Measurements from ENCODE around the gene GLP2R. TPM values are rescaled to one million over a fixed set of nuclear protein-coding genes. Genes with fewer than 3 reads are reported as not detected.

GLP2R gene
- total RNA-seq, 1 experiment from 2014 or later = not detected

- TF ChIP-seq ERG (CRISPR knock-in tag; IDR thresholded peaks at IDR 0.05) (no peak), ZNF219 (CRISPR knock-in tag; IDR thresholded peaks at IDR 0.05; ENCODE audit: borderline replicate concordance) (no peak), CBFB (CRISPR knock-in tag; IDR thresholded peaks at IDR 0.05; ENCODE audit: low read depth) (no peak), CREB1 (CRISPR knock-in tag; IDR thresholded peaks at IDR 0.05) (no peak), MAX (CRISPR knock-in tag; IDR thresholded peaks at IDR 0.05) (no peak), AFF4 (CRISPR knock-in tag; IDR thresholded peaks at IDR 0.05; ENCODE audit: borderline replicate concordance) (no peak)
- TF ChIP-seq, protein P1, sequence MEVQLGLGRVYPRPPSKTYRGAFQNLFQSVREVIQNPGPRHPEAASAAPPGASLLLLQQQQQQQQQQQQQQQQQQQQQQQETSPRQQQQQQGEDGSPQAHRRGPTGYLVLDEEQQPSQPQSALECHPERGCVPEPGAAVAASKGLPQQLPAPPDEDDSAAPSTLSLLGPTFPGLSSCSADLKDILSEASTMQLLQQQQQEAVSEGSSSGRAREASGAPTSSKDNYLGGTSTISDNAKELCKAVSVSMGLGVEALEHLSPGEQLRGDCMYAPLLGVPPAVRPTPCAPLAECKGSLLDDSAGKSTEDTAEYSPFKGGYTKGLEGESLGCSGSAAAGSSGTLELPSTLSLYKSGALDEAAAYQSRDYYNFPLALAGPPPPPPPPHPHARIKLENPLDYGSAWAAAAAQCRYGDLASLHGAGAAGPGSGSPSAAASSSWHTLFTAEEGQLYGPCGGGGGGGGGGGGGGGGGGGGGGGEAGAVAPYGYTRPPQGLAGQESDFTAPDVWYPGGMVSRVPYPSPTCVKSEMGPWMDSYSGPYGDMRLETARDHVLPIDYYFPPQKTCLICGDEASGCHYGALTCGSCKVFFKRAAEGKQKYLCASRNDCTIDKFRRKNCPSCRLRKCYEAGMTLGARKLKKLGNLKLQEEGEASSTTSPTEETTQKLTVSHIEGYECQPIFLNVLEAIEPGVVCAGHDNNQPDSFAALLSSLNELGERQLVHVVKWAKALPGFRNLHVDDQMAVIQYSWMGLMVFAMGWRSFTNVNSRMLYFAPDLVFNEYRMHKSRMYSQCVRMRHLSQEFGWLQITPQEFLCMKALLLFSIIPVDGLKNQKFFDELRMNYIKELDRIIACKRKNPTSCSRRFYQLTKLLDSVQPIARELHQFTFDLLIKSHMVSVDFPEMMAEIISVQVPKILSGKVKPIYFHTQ (CRISPR knock-in tag; IDR thresholded peaks at IDR 0.05) = no peak
- TF ChIP-seq, protein P2, sequence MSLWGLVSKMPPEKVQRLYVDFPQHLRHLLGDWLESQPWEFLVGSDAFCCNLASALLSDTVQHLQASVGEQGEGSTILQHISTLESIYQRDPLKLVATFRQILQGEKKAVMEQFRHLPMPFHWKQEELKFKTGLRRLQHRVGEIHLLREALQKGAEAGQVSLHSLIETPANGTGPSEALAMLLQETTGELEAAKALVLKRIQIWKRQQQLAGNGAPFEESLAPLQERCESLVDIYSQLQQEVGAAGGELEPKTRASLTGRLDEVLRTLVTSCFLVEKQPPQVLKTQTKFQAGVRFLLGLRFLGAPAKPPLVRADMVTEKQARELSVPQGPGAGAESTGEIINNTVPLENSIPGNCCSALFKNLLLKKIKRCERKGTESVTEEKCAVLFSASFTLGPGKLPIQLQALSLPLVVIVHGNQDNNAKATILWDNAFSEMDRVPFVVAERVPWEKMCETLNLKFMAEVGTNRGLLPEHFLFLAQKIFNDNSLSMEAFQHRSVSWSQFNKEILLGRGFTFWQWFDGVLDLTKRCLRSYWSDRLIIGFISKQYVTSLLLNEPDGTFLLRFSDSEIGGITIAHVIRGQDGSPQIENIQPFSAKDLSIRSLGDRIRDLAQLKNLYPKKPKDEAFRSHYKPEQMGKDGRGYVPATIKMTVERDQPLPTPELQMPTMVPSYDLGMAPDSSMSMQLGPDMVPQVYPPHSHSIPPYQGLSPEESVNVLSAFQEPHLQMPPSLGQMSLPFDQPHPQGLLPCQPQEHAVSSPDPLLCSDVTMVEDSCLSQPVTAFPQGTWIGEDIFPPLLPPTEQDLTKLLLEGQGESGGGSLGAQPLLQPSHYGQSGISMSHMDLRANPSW (CRISPR knock-in tag; conservative IDR thresholded peaks at IDR 0.05; ENCODE audit: low read depth) = no peak
Observed at GRCh38 chr17:9895923-9896322, 70.2 kb downstream of the GLP2R start (continued).

DNA sequence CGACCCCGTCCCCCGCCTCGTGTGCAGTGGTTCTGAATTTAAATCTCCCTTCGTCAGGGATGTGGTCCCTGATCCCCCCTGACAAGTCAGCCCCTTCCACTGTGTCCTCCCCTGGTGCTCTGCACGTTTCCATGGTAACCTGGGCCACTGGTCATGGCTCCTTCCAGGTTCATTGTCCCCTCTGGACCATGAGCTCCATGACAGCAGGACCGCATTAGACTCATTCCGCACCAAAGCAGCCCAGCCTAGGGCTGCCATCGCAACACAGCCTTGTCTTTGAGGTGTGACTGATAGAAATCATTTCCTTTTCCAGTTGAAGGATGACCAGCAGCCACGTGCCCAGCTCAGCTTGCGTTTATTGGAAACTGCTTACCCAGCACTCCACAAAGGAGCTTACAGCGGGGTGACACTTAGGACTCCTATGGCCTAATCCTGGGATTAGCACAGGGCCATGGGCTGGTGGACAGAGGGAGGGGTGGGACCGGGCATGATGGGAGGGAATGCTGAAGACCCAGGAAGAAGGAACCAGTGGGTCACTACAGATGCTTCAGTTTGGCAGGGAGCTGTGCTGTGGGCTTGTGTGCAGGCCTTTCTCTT is 71.7 kb downstream of the GLP2R start:
- POLR2A ChIA-PET = no interaction called here
- CTCF ChIA-PET = interaction anchor here (0.8 to 5.7 kb wide), 3 partner anchors 8 to 31 kb away, joined by 3 to 39 read pairs (median 5); partner anchors contain the start of gene RCVRN
- Mint-ChIP-seq H3K4me3 (no peak overlapping the region), H3K36me3 (no peaks in the 10 kb centered on the region), H3K4me1 (peaks cover 4% of the 10 kb centered on the region; the same call in 1 of the 2 replicates), H3K27ac (no peak overlapping the region), H3K27me3 (ENCODE audit: low read depth) (peaks cover 3% of the 10 kb centered on the region; the same call in 1 of the 2 replicates), H3K9me3 (peaks cover 17% of the 10 kb centered on the region)
- ATAC-seq (no peak), DNase-seq (ENCODE audit: low spot score) (no peak)
- TF ChIP-seq TCF7 (CRISPR knock-in tag; IDR thresholded peaks at IDR 0.05; ENCODE audit: low read depth) = no peak
- TF ChIP-seq NR1H2 (CRISPR knock-in tag; IDR thresholded peaks at IDR 0.05) = no peak
- no peak for TF ChIP-seq FOXJ3 (CRISPR knock-in tag; IDR thresholded peaks at IDR 0.05; ENCODE audit: borderline replicate concordance)
- no peak for TF ChIP-seq ZNF121 (CRISPR knock-in tag; IDR thresholded peaks at IDR 0.05)
- TF ChIP-seq ZBTB43 (CRISPR knock-in tag; IDR thresholded peaks at IDR 0.05) = no peak
- no peak for TF ChIP-seq ZNF416 (CRISPR knock-in tag; IDR thresholded peaks at IDR 0.05)
- TF ChIP-seq, protein P3, sequence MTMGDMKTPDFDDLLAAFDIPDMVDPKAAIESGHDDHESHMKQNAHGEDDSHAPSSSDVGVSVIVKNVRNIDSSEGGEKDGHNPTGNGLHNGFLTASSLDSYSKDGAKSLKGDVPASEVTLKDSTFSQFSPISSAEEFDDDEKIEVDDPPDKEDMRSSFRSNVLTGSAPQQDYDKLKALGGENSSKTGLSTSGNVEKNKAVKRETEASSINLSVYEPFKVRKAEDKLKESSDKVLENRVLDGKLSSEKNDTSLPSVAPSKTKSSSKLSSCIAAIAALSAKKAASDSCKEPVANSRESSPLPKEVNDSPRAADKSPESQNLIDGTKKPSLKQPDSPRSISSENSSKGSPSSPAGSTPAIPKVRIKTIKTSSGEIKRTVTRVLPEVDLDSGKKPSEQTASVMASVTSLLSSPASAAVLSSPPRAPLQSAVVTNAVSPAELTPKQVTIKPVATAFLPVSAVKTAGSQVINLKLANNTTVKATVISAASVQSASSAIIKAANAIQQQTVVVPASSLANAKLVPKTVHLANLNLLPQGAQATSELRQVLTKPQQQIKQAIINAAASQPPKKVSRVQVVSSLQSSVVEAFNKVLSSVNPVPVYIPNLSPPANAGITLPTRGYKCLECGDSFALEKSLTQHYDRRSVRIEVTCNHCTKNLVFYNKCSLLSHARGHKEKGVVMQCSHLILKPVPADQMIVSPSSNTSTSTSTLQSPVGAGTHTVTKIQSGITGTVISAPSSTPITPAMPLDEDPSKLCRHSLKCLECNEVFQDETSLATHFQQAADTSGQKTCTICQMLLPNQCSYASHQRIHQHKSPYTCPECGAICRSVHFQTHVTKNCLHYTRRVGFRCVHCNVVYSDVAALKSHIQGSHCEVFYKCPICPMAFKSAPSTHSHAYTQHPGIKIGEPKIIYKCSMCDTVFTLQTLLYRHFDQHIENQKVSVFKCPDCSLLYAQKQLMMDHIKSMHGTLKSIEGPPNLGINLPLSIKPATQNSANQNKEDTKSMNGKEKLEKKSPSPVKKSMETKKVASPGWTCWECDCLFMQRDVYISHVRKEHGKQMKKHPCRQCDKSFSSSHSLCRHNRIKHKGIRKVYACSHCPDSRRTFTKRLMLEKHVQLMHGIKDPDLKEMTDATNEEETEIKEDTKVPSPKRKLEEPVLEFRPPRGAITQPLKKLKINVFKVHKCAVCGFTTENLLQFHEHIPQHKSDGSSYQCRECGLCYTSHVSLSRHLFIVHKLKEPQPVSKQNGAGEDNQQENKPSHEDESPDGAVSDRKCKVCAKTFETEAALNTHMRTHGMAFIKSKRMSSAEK (CRISPR knock-in tag; IDR thresholded peaks at IDR 0.05; ENCODE audit: borderline replicate concordance) = no peak
- TF ChIP-seq HMGA2 (CRISPR knock-in tag; IDR thresholded peaks at IDR 0.05) = no peak
